HEK293 (cell line): Measurements from ENCODE around the gene STIM1.

Source experiments
- CTCF ChIA-PET: fragments of 350-600 bp; formaldehyde crosslinking; extraction: SDS; loops from one replicate; lab custom pipeline; 2021; ENCODE audit warnings: antibody characterized with exemption; lab: Yijun Ruan, JAX
- POLR2A ChIA-PET: fragments of 300-600 bp; formaldehyde crosslinking; extraction: SDS; loops from one replicate; lab custom pipeline; 2020; ENCODE audit warnings: antibody characterized with exemption, inconsistent platforms; lab: Yijun Ruan, JAX
- H3K27ac ChIP-seq: fragments of 200-500 bp; sonication (Bioruptor generic); 2 replicates; pipeline ENCODE4 v1.5.1; 2014; ENCODE audit warnings: low read depth, low read length, control low read depth, inconsistent platforms; ENCODE audit errors: extremely low read depth
- H3K36me3 ChIP-seq, 2 experiments: fragments of 200-500 bp in 1 of 2; sonication (Bioruptor generic) in 1 of 2; 1 replicate in 1 of 2; 2 replicates in 1 of 2; pipeline ENCODE4 v1.5.1; 2014 to 2017; ENCODE audit warnings: inconsistent platforms in 2 of 2, low read length in 2 of 2; ENCODE audit not compliant: control insufficient read depth in 2 of 2, insufficient read depth in 1 of 2
- H3K4me1 ChIP-seq: fragments of 200-500 bp; sonication (Bioruptor generic); 2 replicates; pipeline ENCODE4 v1.5.1; 2014; ENCODE audit warnings: mild to moderate bottlenecking, low read length, inconsistent platforms; ENCODE audit not compliant: control insufficient read depth, insufficient read depth
- H3K4me3 ChIP-seq: 2 replicates; pipeline ENCODE4 v1.5.1; 2011; ENCODE audit warnings: low read depth, mild to moderate bottlenecking, control low read depth, low read length, moderate library complexity
- H3K9me3 ChIP-seq: fragments of 200-500 bp; sonication (Bioruptor generic); 2 replicates; pipeline ENCODE4 v1.5.1; 2014; ENCODE audit warnings: low read depth, low read length, inconsistent platforms; ENCODE audit not compliant: control insufficient read depth, insufficient read depth
- GLI2 ChIP-seq: fragments of 450-650 bp; formaldehyde crosslinking; IDR thresholded peaks from 2 replicates; pipeline ENCODE4; 2017; ENCODE audit warnings: missing biosample characterization, missing genetic modification characterization, low read depth, borderline replicate concordance
- HOXD13 ChIP-seq: sonication (generic); formaldehyde crosslinking; IDR thresholded peaks from 2 replicates; pipeline ENCODE4 v1.8.0; 2022; ENCODE audit warnings: missing genetic modification reagents, borderline replicate concordance
- KLF16 ChIP-seq: fragments of 450-650 bp; formaldehyde crosslinking; IDR thresholded peaks from 2 replicates; pipeline ENCODE4 v1.5.1; 2017; ENCODE audit warnings: missing biosample characterization, missing genetic modification characterization
- MYNN ChIP-seq: fragments of 450-650 bp; formaldehyde crosslinking; IDR thresholded peaks from 2 replicates; pipeline ENCODE4 v1.5.1; 2016; ENCODE audit warnings: missing biosample characterization, missing genetic modification characterization, borderline replicate concordance
- PRDM1 ChIP-seq: fragments of 450-650 bp; formaldehyde crosslinking; IDR thresholded peaks from 2 replicates; pipeline ENCODE4; 2016; ENCODE audit warnings: missing biosample characterization, missing genetic modification characterization
- ZBTB48 ChIP-seq: fragments of 450-650 bp; formaldehyde crosslinking; IDR thresholded peaks from 2 replicates; pipeline ENCODE4 v1.5.1; 2016; ENCODE audit warnings: missing biosample characterization, missing genetic modification characterization
- ZFHX2 ChIP-seq: fragments of 450-650 bp; formaldehyde crosslinking; conservative IDR thresholded peaks from 2 replicates; pipeline ENCODE4 v1.5.1; 2016; ENCODE audit warnings: missing biosample characterization, missing genetic modification characterization
- ZIC2 ChIP-seq: fragments of 450-650 bp; formaldehyde crosslinking; IDR thresholded peaks from 2 replicates; pipeline ENCODE4 v1.5.1; 2016; ENCODE audit warnings: missing biosample characterization, missing genetic modification characterization
- ZNF292 ChIP-seq: fragments of 450-650 bp; formaldehyde crosslinking; IDR thresholded peaks from 2 replicates; pipeline ENCODE4 v1.5.1; 2016; ENCODE audit warnings: low read depth, missing biosample characterization, missing genetic modification characterization, borderline replicate concordance
- ZNF311 ChIP-seq: fragments of 450-650 bp; formaldehyde crosslinking; IDR thresholded peaks from 2 replicates; pipeline ENCODE4 v1.5.1; 2017; ENCODE audit warnings: missing biosample characterization, missing genetic modification characterization, borderline replicate concordance
- ZNF324 ChIP-seq: fragments of 450-650 bp; formaldehyde crosslinking; IDR thresholded peaks from 2 replicates; pipeline ENCODE4 v1.5.1; 2016; ENCODE audit warnings: missing biosample characterization, missing genetic modification characterization
- ZNF341 ChIP-seq: fragments of 450-650 bp; formaldehyde crosslinking; IDR thresholded peaks from 2 replicates; pipeline ENCODE4; 2016; ENCODE audit warnings: low read depth, missing biosample characterization, missing genetic modification characterization
- ZNF423 ChIP-seq: fragments of 450-650 bp; formaldehyde crosslinking; IDR thresholded peaks from 2 replicates; pipeline ENCODE4 v1.5.1; 2016; ENCODE audit warnings: missing biosample characterization, missing genetic modification characterization
- ZNF585B ChIP-seq: fragments of 450-650 bp; formaldehyde crosslinking; IDR thresholded peaks from 2 replicates; pipeline ENCODE4 v1.5.1; 2016; ENCODE audit warnings: missing biosample characterization, missing genetic modification characterization
- ZNF600 ChIP-seq: fragments of 450-650 bp; formaldehyde crosslinking; IDR thresholded peaks from 2 replicates; pipeline ENCODE4 v1.5.1; 2016; ENCODE audit warnings: missing biosample characterization, missing genetic modification characterization
- ZNF624 ChIP-seq: fragments of 450-650 bp; formaldehyde crosslinking; IDR thresholded peaks from 2 replicates; pipeline ENCODE4 v1.5.1; 2017; ENCODE audit warnings: missing biosample characterization, missing genetic modification characterization
- ZNF654 ChIP-seq: fragments of 450-650 bp; formaldehyde crosslinking; IDR thresholded peaks from 2 replicates; pipeline ENCODE4 v1.5.1; 2016; ENCODE audit warnings: low read depth, missing biosample characterization, missing genetic modification characterization
- ZNF664 ChIP-seq: fragments of 450-650 bp; formaldehyde crosslinking; IDR thresholded peaks from 2 replicates; pipeline ENCODE4 v1.5.1; 2016; ENCODE audit warnings: missing biosample characterization, missing genetic modification characterization
- ZNF776 ChIP-seq: fragments of 450-650 bp; formaldehyde crosslinking; IDR thresholded peaks from 2 replicates; pipeline ENCODE4 v1.5.0; 2017; ENCODE audit warnings: missing biosample characterization, missing genetic modification characterization, borderline replicate concordance
- TF ChIP-seq, protein P1 (sequence below): fragments of 450-650 bp; formaldehyde crosslinking; IDR thresholded peaks from 2 replicates; pipeline ENCODE4 v1.5.1; 2016; ENCODE audit warnings: missing biosample characterization, missing genetic modification characterization
- TF ChIP-seq, protein P2 (sequence below): fragments of 450-650 bp; formaldehyde crosslinking; IDR thresholded peaks from 2 replicates; pipeline ENCODE4 v1.5.1; 2017; ENCODE audit warnings: missing biosample characterization, missing genetic modification characterization
- TF ChIP-seq, protein P3 (sequence below): fragments of 450-650 bp; formaldehyde crosslinking; IDR thresholded peaks from 2 replicates; pipeline ENCODE4 v1.5.1; 2016; ENCODE audit warnings: missing biosample characterization, missing genetic modification characterization

The STIM1 gene

DNA sequence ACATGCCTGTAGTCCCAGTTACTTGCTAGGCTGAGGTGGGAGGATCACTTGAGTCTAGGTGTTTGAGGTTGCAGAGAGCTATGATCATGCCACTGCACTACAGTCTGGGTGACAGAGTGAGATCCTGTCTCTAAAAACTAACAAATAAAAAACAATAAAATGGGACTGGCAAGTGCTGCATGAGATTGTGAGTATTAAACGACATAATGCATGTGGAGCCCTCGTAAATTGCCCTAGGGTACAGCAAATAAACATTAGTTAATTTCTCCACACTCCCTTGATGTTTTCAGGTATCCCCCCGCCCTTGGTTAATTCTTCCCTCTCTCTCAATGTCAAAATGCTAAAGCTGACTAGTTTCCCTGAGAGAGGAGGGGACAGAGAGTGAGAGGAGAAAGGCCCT is 9.8 kb upstream of the STIM1 start:
- TF ChIP-seq ZNF341 (no peak), ZNF624 (tag by site-specific recombination) (no peak), ZNF311 (tag by site-specific recombination) (no peak), ZNF324 (no peak), ZBTB48 (peak; percentile 39; the same call in 1 of the 2 replicates), KLF16 (tag by site-specific recombination) (no peak), GLI2 (no peak), MYNN (tag by site-specific recombination) (no peak), ZNF664 (tag by site-specific recombination) (no peak), HOXD13 (CRISPR knock-in tag) (no peak), ZIC2 (tag by site-specific recombination) (no peak), ZNF423 (tag by site-specific recombination) (no peak), ZNF292 (no peak), ZFHX2 (tag by site-specific recombination) (no peak), ZNF600 (tag by site-specific recombination) (no peak)
- TF ChIP-seq, protein P1, sequence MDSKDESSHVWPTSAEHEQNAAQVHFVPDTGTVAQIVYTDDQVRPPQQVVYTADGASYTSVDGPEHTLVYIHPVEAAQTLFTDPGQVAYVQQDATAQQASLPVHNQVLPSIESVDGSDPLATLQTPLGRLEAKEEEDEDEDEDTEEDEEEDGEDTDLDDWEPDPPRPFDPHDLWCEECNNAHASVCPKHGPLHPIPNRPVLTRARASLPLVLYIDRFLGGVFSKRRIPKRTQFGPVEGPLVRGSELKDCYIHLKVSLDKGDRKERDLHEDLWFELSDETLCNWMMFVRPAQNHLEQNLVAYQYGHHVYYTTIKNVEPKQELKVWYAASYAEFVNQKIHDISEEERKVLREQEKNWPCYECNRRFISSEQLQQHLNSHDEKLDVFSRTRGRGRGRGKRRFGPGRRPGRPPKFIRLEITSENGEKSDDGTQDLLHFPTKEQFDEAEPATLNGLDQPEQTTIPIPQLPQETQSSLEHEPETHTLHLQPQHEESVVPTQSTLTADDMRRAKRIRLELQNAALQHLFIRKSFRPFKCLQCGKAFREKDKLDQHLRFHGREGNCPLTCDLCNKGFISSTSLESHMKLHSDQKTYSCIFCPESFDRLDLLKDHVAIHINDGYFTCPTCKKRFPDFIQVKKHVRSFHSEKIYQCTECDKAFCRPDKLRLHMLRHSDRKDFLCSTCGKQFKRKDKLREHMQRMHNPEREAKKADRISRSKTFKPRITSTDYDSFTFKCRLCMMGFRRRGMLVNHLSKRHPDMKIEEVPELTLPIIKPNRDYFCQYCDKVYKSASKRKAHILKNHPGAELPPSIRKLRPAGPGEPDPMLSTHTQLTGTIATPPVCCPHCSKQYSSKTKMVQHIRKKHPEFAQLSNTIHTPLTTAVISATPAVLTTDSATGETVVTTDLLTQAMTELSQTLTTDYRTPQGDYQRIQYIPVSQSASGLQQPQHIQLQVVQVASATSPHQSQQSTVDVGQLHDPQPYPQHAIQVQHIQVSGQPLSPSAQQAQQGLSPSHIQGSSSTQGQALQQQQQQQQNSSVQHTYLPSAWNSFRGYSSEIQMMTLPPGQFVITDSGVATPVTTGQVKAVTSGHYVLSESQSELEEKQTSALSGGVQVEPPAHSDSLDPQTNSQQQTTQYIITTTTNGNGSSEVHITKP (tag by site-specific recombination): peak; percentile 98
- TF ChIP-seq, protein P2, sequence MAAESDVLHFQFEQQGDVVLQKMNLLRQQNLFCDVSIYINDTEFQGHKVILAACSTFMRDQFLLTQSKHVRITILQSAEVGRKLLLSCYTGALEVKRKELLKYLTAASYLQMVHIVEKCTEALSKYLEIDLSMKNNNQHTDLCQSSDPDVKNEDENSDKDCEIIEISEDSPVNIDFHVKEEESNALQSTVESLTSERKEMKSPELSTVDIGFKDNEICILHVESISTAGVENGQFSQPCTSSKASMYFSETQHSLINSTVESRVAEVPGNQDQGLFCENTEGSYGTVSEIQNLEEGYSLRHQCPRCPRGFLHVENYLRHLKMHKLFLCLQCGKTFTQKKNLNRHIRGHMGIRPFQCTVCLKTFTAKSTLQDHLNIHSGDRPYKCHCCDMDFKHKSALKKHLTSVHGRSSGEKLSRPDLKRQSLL (tag by site-specific recombination): no peak
- H3K4me3 ChIP-seq: no peak overlapping the region
- H3K9me3 ChIP-seq: no peaks in the 10 kb centered on the region
- H3K4me1 ChIP-seq: no peaks in the 10 kb centered on the region
- ChIA-PET CTCF (interaction anchor here (0.6 to 19.6 kb wide), 3 partner anchors 9 to 224 kb away, joined by 3 to 589 read pairs (median 14); partner anchors contain the start of gene STIM1), POLR2A (no interaction called here)
- H3K36me3 ChIP-seq: no peaks in the 10 kb centered on the region
- no peak overlapping the region for H3K27ac ChIP-seq

DNA sequence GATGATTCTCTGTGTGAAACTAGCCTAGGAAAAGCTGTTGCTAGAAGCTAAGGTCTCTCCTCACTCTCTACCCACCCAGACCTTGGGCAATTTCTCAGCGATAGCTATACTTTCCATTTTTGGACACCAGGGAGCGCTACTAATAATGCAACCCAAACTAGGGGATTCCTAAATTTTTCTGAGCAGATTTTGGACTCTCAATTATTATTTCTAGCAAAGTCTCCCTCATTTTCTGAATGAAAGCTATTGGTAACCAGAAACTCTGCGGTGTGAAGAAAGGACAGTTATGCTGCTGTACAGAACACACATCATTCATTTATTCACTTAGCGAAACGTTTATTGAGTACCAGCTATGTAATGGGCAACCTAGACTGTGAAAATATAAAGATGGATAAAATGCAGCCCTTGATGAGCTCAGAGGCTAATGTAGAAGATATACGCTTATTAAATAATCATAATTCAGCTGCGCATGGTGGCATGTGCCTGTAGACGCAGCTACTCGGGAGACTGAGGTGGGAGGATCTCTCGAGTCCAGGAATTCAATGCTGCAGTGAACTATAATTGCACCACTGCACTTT is 6.1 kb upstream of the STIM1 start:
- no peaks in the 10 kb centered on the region for H3K36me3 ChIP-seq
- POLR2A ChIA-PET: interaction anchor here (0.6 to 1.0 kb wide), 3 partner anchors 9 to 23 kb away, joined by 3 to 7 read pairs (median 4); no protein-coding TSS in a partner anchor
- no peak for TF ChIP-seq ZNF585B (tag by site-specific recombination)
- peak; percentile 45; the same call in 1 of the 2 replicates for TF ChIP-seq PRDM1 (tag by site-specific recombination)
- TF ChIP-seq ZNF654: peak; percentile 35
- TF ChIP-seq, protein P3, sequence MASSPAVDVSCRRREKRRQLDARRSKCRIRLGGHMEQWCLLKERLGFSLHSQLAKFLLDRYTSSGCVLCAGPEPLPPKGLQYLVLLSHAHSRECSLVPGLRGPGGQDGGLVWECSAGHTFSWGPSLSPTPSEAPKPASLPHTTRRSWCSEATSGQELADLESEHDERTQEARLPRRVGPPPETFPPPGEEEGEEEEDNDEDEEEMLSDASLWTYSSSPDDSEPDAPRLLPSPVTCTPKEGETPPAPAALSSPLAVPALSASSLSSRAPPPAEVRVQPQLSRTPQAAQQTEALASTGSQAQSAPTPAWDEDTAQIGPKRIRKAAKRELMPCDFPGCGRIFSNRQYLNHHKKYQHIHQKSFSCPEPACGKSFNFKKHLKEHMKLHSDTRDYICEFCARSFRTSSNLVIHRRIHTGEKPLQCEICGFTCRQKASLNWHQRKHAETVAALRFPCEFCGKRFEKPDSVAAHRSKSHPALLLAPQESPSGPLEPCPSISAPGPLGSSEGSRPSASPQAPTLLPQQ (tag by site-specific recombination): no peak
- TF ChIP-seq ZNF776 (tag by site-specific recombination): no peak
- H3K4me1 ChIP-seq: no peaks in the 10 kb centered on the region
- no peak overlapping the region for H3K27ac ChIP-seq
- CTCF ChIA-PET: interaction anchor here (0.7 to 19.6 kb wide), 51 partner anchors 8 to 1732 kb away, joined by 3 to 589 read pairs (median 4); partner anchors contain the start of gene RHOG
- no peaks in the 10 kb centered on the region for H3K9me3 ChIP-seq
- H3K4me3 ChIP-seq: no peak overlapping the region
